COLO829 (cell line): ENCODE measurements around the gene CGB1.
"Not testable (repeated sequence)": the region's sequence is repeated elsewhere in the genome, so short reads cannot be mapped to it uniquely, and the experiment has no call there.

Source experiments
- DNase-seq: peaks from one replicate; pipeline ENCODE4 v3.0.0; 2012; ENCODE audit warnings: low spot score

The CGB1 gene

GRCh38 chr19:49020931-49021895 is 15.5 kb downstream of the CGB1 start:
- DNase-seq, result no peak

- DNase-seq, result no peak
Observed at GRCh38 chr19:49020342-49020741, 16.4 kb downstream of the CGB1 start.

DNA sequence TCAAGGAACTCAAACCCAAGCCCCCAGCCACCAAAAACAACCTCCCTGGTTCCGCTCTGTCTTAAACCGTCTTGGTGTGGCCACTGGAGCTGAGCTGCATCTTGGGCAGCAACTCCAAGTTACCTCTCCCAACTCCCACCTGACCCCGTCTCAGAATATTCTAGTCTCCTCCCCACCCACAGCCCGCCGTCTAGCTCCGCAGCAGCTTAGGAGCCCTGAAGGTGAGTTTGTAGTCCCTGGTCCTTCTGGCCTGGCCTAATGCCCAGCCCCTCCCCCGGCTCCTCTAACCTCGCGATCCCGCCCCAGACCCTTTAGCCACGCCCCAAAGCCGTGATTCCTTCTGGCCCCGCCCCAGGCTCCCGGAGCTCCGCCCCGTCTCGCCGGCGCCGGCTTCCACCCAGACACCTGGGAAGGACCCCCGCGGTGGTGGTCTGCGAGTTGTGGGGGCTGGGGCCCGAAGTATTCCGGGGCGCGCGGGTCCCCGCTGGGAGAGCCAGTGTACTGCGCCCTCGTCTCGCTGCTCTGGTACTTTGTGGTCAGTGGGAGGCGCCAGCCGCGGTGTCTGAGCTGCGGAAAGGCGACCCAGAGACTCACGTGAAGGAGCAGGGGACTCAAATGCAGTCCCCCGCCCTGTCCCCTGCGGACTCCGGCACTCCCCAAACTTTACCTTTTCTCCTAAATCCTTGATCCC is 17.3 kb downstream of the CGB1 start:
- peak; percentile 61 for DNase-seq

- not testable (repeated sequence) for DNase-seq
Observed at GRCh38 chr19:49018388-49019241, 18.1 kb downstream of the CGB1 start.

- DNase-seq, result no peak
Observed at GRCh38 chr19:49017666-49018351, 18.9 kb downstream of the CGB1 start.

GRCh38 chr19:49017041-49017665 is 19.5 kb downstream of the CGB1 start, which contains the start of gene LHB:
TSS of gene LHB (minus strand) at chr19:49017091. CDS start at chr19:49017081, 10 bp downstream.
- DNase-seq, result no peak

- DNase-seq, result no peak
Observed at GRCh38 chr19:49016067-49016839, 20.4 kb downstream of the CGB1 start.

DNA sequence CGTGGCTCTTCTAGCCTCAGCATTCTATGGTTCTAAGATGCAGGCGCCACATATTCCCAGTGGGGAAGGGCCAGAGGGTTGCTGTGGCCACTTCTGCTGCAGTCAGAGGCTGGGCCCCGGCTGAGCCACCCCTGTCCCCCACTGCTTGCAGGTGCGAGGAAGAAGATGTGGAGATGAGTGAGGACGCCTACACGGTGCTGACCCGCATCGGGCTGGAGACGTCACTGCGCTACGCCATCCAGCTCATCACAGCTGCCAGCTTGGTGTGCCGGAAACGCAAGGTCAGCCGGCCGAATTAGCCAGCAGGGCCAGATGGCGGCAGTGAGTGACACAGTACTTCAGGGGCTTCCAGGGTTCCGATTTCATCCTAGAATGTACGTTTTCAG is 21.8 kb downstream of the CGB1 start:
- no peak for DNase-seq

GRCh38 chr19:49014123-49014869 is 22.4 kb downstream of the CGB1 start:
- no peak for DNase-seq

GRCh38 chr19:49011194-49011593 is 25.5 kb downstream of the CGB1 start:
- peak; percentile 47 for DNase-seq

DNA sequence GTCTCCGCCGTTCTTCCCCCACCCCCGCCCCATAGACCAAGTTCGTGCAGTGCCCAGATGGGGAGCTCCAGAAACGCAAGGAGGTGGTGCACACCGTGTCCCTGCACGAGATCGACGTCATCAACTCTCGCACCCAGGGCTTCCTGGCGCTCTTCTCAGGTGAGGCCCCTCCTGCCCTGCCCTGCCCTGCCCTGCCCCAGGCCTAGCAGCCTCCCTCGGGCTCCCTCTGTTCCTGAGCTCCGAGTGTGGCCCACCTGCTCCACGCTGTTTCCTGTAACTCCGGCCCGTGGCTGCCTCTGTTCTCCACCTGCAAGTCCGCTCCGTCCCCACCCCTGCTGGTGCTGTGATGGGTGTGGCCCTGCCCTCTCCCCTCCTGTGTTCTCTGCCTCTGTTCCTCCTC is 26.2 kb downstream of the CGB1 start:
- DNase-seq, result no peak

- no peak for DNase-seq
Observed at GRCh38 chr19:49009828-49010227, 26.9 kb downstream of the CGB1 start.

DNA sequence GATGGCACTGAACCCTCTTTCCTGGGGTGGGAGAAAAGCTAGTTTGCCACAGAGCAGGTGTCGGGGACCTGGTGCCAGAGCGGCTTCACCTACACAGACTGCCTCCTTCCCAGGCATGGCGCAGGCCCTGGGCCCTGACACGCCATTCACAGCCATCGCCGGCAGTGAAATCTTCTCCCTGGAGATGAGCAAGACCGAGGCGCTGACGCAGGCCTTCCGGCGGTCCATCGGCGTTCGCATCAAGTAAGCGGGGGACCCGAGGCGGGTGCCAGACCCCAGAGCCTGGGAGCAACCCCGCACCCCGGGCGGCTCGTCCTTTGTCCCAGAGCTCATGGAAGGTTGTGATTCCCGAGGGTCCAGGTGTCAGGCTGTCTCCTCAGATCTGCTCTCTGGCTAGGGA is 29.8 kb downstream of the CGB1 start:
- no peak for DNase-seq

- DNase-seq, result no peak
Observed at GRCh38 chr19:49004964-49005614, 31.6 kb downstream of the CGB1 start.

- DNase-seq, result no peak
Observed at GRCh38 chr19:49004133-49004532, 32.6 kb downstream of the CGB1 start.

DNA sequence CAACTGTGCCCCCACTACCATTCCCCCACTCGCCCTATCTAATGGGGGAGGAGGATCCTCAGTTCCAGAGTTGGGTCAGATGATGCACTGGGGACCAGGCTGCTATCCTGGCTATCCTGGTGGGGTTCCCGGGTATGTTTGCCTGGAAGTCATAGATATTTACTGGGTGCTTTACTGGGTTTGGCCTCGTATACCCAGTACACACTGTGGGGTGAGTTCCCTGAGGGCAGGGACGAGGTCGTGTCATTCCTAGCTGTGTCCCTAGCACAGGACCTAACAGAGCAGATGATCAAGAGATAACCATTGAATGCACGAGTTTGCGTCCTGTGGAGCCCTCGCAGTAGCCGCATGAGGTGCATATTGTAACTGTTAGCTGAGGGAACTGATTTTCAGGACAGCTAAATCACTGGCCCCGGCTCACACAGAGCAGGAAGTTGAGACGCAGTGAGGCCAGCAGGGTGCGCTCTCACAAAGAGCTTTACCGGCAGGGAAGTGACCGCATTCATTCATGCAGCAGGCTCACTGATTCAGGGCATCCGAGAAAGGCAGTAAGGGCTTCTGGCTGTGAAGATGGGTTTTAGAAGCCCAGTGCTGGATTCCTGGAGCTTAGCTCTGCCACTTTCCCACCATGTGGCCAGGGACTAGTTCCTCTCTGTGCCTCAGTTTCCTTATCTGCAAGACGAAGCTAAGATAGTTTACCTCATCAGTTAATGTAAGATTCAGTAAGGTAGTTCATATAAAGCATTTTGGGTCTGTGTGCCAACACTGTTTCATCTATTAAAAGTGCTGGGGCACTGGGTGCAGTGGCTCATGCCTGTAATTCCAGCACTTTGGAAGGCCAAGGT is 37.0 kb downstream of the CGB1 start:
- peak; percentile 45 for DNase-seq

- peak; percentile 55 for DNase-seq
Observed at GRCh38 chr19:48997972-48998371, 38.7 kb downstream of the CGB1 start.

GRCh38 chr19:48994035-48994386 is 42.7 kb downstream of the CGB1 start:
- DNase-seq, result no peak
